Left forelimb (tissue), 1 donor: ENCODE results near the gene ALS2.
"Not testable (repeated sequence)": the region's sequence is repeated elsewhere in the genome, so short reads cannot be mapped to it uniquely, and the experiment has no call there.

Experiments
- DNase-seq: peaks from one replicate; pipeline ENCODE4 v3.0.0-alpha.2; 2018; ENCODE audit warnings: low spot score

Gene ALS2

GRCh38 chr2:201674794-201675193, 105.9 kb downstream of the ALS2 start:
- DNase-seq, result no peak

GRCh38 chr2:201674298-201674697, 106.4 kb downstream of the ALS2 start:
- DNase-seq, result no peak

- no peak for DNase-seq
Measured at GRCh38 chr2:201673546-201673945, 107.2 kb downstream of the ALS2 start.

GRCh38 chr2:201671205-201671604, 109.5 kb downstream of the ALS2 start:
- DNase-seq, result not testable (repeated sequence)

- DNase-seq, result no peak
Measured at GRCh38 chr2:201669865-201670264, 110.9 kb downstream of the ALS2 start.

- DNase-seq, result no peak
Measured at GRCh38 chr2:201668402-201668910, 112.3 kb downstream of the ALS2 start.

- DNase-seq, result no peak
Measured at GRCh38 chr2:201664334-201664733, 116.4 kb downstream of the ALS2 start.

- no peak for DNase-seq
Measured at GRCh38 chr2:201661366-201661765, 119.4 kb downstream of the ALS2 start.

GRCh38 chr2:201660293-201660895, 120.3 kb downstream of the ALS2 start:
- DNase-seq, result no peak

GRCh38 chr2:201656740-201657139, 124.0 kb downstream of the ALS2 start:
- DNase-seq, result no peak

- DNase-seq, result no peak
Measured at GRCh38 chr2:201656102-201656501, 124.6 kb downstream of the ALS2 start.

GRCh38 chr2:201654616-201655384, 125.9 kb downstream of the ALS2 start:
- no peak for DNase-seq

- DNase-seq, result no peak
Measured at GRCh38 chr2:201653221-201653620, 127.5 kb downstream of the ALS2 start.
